ENCODE data around the gene CDH23. TPM values are rescaled to one million over a fixed set of nuclear protein-coding genes. Genes with fewer than 3 reads are reported as not detected.

CDH23 gene
- total RNA-seq, 4 donors from 2014 or later, result 7.1 to 56.2 (median 25.4) TPM

- TF ChIP-seq POLR2A (IDR thresholded peaks at IDR 0.05), result no peak
- no peak for TF ChIP-seq CTCF (IDR thresholded peaks at IDR 0.05)
- Histone ChIP-seq H3K27ac (no peak overlapping the region), H3K4me1 (no peaks in the 10 kb centered on the region), H3K4me3 (no peak overlapping the region), H3K36me3 (no peaks in the 10 kb centered on the region), H3K9me3 (no peaks in the 10 kb centered on the region), H3K27me3 (no peaks in the 10 kb centered on the region)
- intact Hi-C loops (cut with DNase I; ENCODE audit: low total_unique reads), result no loop called here
- DNase-seq, result no peak
Measured at GRCh38 chr10:71368176-71368575, 28.5 kb upstream of the CDH23 start.

- no peak overlapping the region for H3K27ac ChIP-seq
- TF ChIP-seq CTCF (IDR thresholded peaks at IDR 0.05) (no peak), POLR2A (IDR thresholded peaks at IDR 0.05) (no peak)
- H3K27me3 ChIP-seq, result no peaks in the 10 kb centered on the region
- no peak overlapping the region for H3K4me3 ChIP-seq
- no peaks in the 10 kb centered on the region for H3K36me3 ChIP-seq
- intact Hi-C loops (cut with DNase I; ENCODE audit: low total_unique reads), result no loop called here
- H3K4me1 ChIP-seq, result no peaks in the 10 kb centered on the region
- no peaks in the 10 kb centered on the region for H3K9me3 ChIP-seq
- no peak for DNase-seq
Measured at GRCh38 chr10:71368643-71369042, 28.1 kb upstream of the CDH23 start.

GRCh38 chr10:71369602-71370001 lies 27.1 kb upstream of the CDH23 start:
- H3K36me3 ChIP-seq, result no peaks in the 10 kb centered on the region
- no peak overlapping the region for H3K4me3 ChIP-seq
- H3K27me3 ChIP-seq, result no peaks in the 10 kb centered on the region
- intact Hi-C loops (cut with DNase I; ENCODE audit: low total_unique reads), result loop anchor here (10.0 kb wide), 1 partner anchor 45 kb away; no protein-coding TSS in a partner anchor
- no peaks in the 10 kb centered on the region for H3K9me3 ChIP-seq
- H3K4me1 ChIP-seq, result no peaks in the 10 kb centered on the region
- TF ChIP-seq CTCF (IDR thresholded peaks at IDR 0.05) (no peak), POLR2A (IDR thresholded peaks at IDR 0.05) (no peak)
- DNase-seq, result no peak
- no peak overlapping the region for H3K27ac ChIP-seq

- Histone ChIP-seq H3K27ac (no peak overlapping the region), H3K27me3 (no peaks in the 10 kb centered on the region), H3K36me3 (no peaks in the 10 kb centered on the region), H3K4me3 (no peak overlapping the region), H3K9me3 (no peaks in the 10 kb centered on the region), H3K4me1 (no peaks in the 10 kb centered on the region)
- DNase-seq, result no peak
- no peak for TF ChIP-seq POLR2A (IDR thresholded peaks at IDR 0.05)
- no peak for TF ChIP-seq CTCF (IDR thresholded peaks at IDR 0.05)
- intact Hi-C loops (cut with DNase I; ENCODE audit: low total_unique reads), result loop anchor here (10.0 kb wide), 1 partner anchor 45 kb away; no protein-coding TSS in a partner anchor
Measured at GRCh38 chr10:71370031-71370430, 26.7 kb upstream of the CDH23 start.

GRCh38 chr10:71371750-71372166 lies 25.0 kb upstream of the CDH23 start:
- no peak for TF ChIP-seq CTCF (IDR thresholded peaks at IDR 0.05)
- no peak for TF ChIP-seq POLR2A (IDR thresholded peaks at IDR 0.05)
- intact Hi-C loops (cut with DNase I; ENCODE audit: low total_unique reads), result loop anchor here (10.0 kb wide), 1 partner anchor 47 kb away; no protein-coding TSS in a partner anchor

More at GRCh38 chr10:71371750-71372166, 25.0 kb upstream of the CDH23 start:
- no peaks in the 10 kb centered on the region for H3K36me3 ChIP-seq
- H3K4me3 ChIP-seq, result no peak overlapping the region
- H3K27me3 ChIP-seq, result no peaks in the 10 kb centered on the region
- no peaks in the 10 kb centered on the region for H3K4me1 ChIP-seq
- H3K27ac ChIP-seq, result no peak overlapping the region
- no peak for DNase-seq
- no peaks in the 10 kb centered on the region for H3K9me3 ChIP-seq

Data from uterus (tissue), 4 donors.